Fibroblast of upper back skin (primary cell): Measurements from ENCODE around the gene CARD19.
"Not testable (repeated sequence)": the region's sequence is repeated elsewhere in the genome, so short reads cannot be mapped to it uniquely, and the experiment has no call there.

ENCODE experiments used
- DNase-seq: peaks from one replicate; pipeline ENCODE4 v3.0.0-alpha.2; 2013

Gene CARD19

GRCh38 chr9:93089024-93089423 is 7.0 kb upstream of the CARD19 start:
- no peak for DNase-seq

GRCh38 chr9:93089481-93089991 is 6.5 kb upstream of the CARD19 start:
- no peak for DNase-seq

GRCh38 chr9:93090091-93090655 is 5.8 kb upstream of the CARD19 start:
- DNase-seq: no peak

GRCh38 chr9:93091056-93091452 is 5.0 kb upstream of the CARD19 start:
- DNase-seq: no peak

GRCh38 chr9:93091453-93092081 is 4.5 kb upstream of the CARD19 start:
- DNase-seq: peak; percentile 84

- DNase-seq: no peak
Observed at GRCh38 chr9:93092251-93092991, 3.6 kb upstream of the CARD19 start.

- no peak for DNase-seq
Observed at GRCh38 chr9:93093127-93093876, 2.7 kb upstream of the CARD19 start.

- DNase-seq: no peak
Observed at GRCh38 chr9:93093877-93094657, 1.9 kb upstream of the CARD19 start.

- peak; percentile 8 for DNase-seq
Observed at GRCh38 chr9:93094658-93095204, 1.3 kb upstream of the CARD19 start.

GRCh38 chr9:93095205-93096130 is 549 bp upstream of the CARD19 start:
- DNase-seq: peak; percentile 98

- no peak for DNase-seq
Observed at GRCh38 chr9:93096811-93097382, 880 bp downstream of the CARD19 start.

- DNase-seq: no peak
Observed at GRCh38 chr9:93097511-93098201, 1.6 kb downstream of the CARD19 start.

GRCh38 chr9:93098236-93098946 is 2.4 kb downstream of the CARD19 start:
- peak; percentile 96 for DNase-seq

- no peak for DNase-seq
Observed at GRCh38 chr9:93099551-93100275, 3.7 kb downstream of the CARD19 start.

- DNase-seq: no peak
Observed at GRCh38 chr9:93100276-93100636, 4.2 kb downstream of the CARD19 start.

GRCh38 chr9:93101086-93101485 is 5.1 kb downstream of the CARD19 start:
- DNase-seq: not testable (repeated sequence)

- no peak for DNase-seq
Observed at GRCh38 chr9:93105620-93106019, 9.6 kb downstream of the CARD19 start.

- no peak for DNase-seq
Observed at GRCh38 chr9:93107151-93107824, 11.3 kb downstream of the CARD19 start.
